Uterus (tissue), 4 donors: ENCODE data around the gene PUM2. TPM values are rescaled to one million over a fixed set of nuclear protein-coding genes. Genes with fewer than 3 reads are reported as not detected.

Experiments
- DNase-seq, 2 donors: peaks; one replicate each; pipeline ENCODE4 v3.0.0-alpha.2; 2019 to 2020
- H3K27ac ChIP-seq, 2 donors: fragments of 200-600 bp; sonication (generic); 1 replicate in 1 of 2; 2 replicates in 1 of 2; pipeline ENCODE4 v1.5.1; 2016 to 2018
- H3K27me3 ChIP-seq, 2 donors: fragments of 200-600 bp; sonication (generic); one replicate each; pipeline ENCODE4 v1.5.1; 2018 to 2019; ENCODE audit warnings: control low read depth in 1 of 2
- H3K36me3 ChIP-seq, 2 donors: fragments of 200-600 bp; sonication (generic); one replicate each; pipeline ENCODE4 v1.5.1; 2019; ENCODE audit warnings: control low read depth in 1 of 2
- H3K4me1 ChIP-seq, 2 donors: fragments of 200-600 bp; sonication (generic); one replicate each; pipeline ENCODE4 v1.5.1; 2018 to 2019; ENCODE audit warnings: control low read depth in 1 of 2
- H3K4me3 ChIP-seq, 2 donors: fragments of 200-600 bp; sonication (generic); 1 replicate in 1 of 2; 2 replicates in 1 of 2; pipeline ENCODE4 v1.5.1; 2018 to 2019; ENCODE audit warnings: mild to moderate bottlenecking in 1 of 2
- H3K9me3 ChIP-seq, 2 donors: fragments of 200-600 bp; sonication (generic); one replicate each; pipeline ENCODE4 v1.5.1; 2019; ENCODE audit warnings: control low read depth in 1 of 2
- POLR2A ChIP-seq, 2 donors: fragments of 450-650 bp; IDR thresholded peaks; one replicate each; pipeline ENCODE4 v1.6.1; 2016; ENCODE audit warnings: antibody characterized with exemption in 2 of 2, mild to moderate bottlenecking in 1 of 2, moderate library complexity in 1 of 2
- intact Hi-C: fragments of 100-400 bp; cut with DNase I; formaldehyde crosslinking; loops from one replicate; pipeline ENCODE4 v1.15.1; 2023; ENCODE audit warnings: low total_unique reads
- total RNA-seq, 4 donors: library from RNA; depleted of rRNA in 3 of 4; stranded (reverse); fragments of >200 nt in 3 of 4; gene quantifications; one replicate each; pipeline versions ENCODE4 v1.1.0 to v1.2.4, GENCODE V29; 2014 to 2023
- TF ChIP-seq, protein P1 (sequence below), 4 experiments: fragments of 200-600 bp in 2 of 4; fragments of 450-650 bp in 2 of 4; sonication (generic) in 2 of 4; IDR thresholded peaks; one replicate each; pipeline ENCODE4 v1.5.1; 2016 to 2019; ENCODE audit warnings: antibody characterized with exemption in 4 of 4, mild to moderate bottlenecking in 2 of 4, moderate library complexity in 1 of 4
- donor health status: DM: yes; HTN: yes; CAD: no.

The PUM2 gene
- total RNA-seq, 4 donors from 2014 or later, result 51.0 to 138 (median 103) TPM

DNA sequence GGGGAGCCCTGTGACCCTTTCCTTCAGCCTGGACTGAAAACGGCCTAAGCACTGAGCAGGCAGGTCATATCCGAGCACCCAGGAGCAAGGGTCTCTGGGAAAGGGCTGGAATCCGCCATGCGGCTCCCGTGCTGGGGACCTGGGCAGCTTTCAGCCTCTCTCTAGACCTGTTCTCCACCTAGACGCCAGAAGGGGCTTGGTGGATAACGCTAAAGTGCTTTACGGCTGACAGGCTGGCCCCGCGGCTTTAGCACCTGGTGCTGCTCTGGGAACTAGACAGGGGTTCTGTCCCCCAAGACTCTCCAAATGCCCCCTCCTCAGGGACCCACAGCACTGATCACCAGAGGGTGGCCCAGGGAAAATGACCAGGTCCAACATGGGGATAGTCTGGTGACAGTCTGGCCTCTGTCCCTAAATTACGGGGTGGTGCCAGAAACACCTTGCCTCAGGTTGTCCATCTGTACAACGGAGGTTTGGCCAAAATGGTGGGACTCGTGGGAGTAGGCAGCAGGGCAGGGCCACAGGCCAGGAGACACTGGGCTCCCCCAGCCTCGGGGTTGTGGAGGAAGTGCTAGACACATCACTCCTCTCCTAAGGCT is 138.7 kb downstream of the PUM2 start:
- no peaks in the 10 kb centered on the region for H3K36me3 ChIP-seq
- intact Hi-C loops, result no loop called here
- DNase-seq, result no peak
- no peak overlapping the region for H3K27ac ChIP-seq
- H3K4me3 ChIP-seq, result no peak overlapping the region
- no peaks in the 10 kb centered on the region for H3K4me1 ChIP-seq
- TF ChIP-seq, protein P1, sequence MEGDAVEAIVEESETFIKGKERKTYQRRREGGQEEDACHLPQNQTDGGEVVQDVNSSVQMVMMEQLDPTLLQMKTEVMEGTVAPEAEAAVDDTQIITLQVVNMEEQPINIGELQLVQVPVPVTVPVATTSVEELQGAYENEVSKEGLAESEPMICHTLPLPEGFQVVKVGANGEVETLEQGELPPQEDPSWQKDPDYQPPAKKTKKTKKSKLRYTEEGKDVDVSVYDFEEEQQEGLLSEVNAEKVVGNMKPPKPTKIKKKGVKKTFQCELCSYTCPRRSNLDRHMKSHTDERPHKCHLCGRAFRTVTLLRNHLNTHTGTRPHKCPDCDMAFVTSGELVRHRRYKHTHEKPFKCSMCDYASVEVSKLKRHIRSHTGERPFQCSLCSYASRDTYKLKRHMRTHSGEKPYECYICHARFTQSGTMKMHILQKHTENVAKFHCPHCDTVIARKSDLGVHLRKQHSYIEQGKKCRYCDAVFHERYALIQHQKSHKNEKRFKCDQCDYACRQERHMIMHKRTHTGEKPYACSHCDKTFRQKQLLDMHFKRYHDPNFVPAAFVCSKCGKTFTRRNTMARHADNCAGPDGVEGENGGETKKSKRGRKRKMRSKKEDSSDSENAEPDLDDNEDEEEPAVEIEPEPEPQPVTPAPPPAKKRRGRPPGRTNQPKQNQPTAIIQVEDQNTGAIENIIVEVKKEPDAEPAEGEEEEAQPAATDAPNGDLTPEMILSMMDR (IDR thresholded peaks at IDR 0.05), result no peak
- no peak for TF ChIP-seq POLR2A (IDR thresholded peaks at IDR 0.05)
- no peaks in the 10 kb centered on the region for H3K9me3 ChIP-seq
- H3K27me3 ChIP-seq, result no peaks in the 10 kb centered on the region

DNA sequence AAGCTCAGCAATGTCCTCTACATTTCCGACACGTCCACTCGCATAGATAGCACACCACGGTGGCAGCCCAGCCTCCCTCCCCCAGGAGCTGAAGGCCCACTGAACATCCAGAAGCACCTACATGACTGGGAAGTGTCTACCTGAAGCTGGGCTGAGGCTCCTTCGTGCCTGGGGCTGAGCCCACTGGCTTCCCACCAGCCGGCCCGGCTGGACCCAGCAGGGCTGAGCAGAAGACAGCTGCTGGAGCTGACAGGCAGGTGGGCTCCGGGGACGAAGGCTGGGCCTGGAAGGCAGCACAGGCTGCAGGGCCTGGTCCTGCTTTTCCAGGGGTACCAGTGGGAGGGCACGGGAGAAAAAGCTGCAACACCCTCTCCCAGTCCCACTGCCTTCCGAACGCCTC is 139.2 kb downstream of the PUM2 start:
- H3K4me1 ChIP-seq, result no peaks in the 10 kb centered on the region
- H3K27me3 ChIP-seq, result no peaks in the 10 kb centered on the region
- no peak for DNase-seq
- H3K27ac ChIP-seq, result no peak overlapping the region
- no peaks in the 10 kb centered on the region for H3K9me3 ChIP-seq
- no peaks in the 10 kb centered on the region for H3K36me3 ChIP-seq
- no peak overlapping the region for H3K4me3 ChIP-seq
- TF ChIP-seq, protein P1 (IDR thresholded peaks at IDR 0.05), result no peak
- no peak for TF ChIP-seq POLR2A (IDR thresholded peaks at IDR 0.05)
- intact Hi-C loops, result no loop called here

DNA sequence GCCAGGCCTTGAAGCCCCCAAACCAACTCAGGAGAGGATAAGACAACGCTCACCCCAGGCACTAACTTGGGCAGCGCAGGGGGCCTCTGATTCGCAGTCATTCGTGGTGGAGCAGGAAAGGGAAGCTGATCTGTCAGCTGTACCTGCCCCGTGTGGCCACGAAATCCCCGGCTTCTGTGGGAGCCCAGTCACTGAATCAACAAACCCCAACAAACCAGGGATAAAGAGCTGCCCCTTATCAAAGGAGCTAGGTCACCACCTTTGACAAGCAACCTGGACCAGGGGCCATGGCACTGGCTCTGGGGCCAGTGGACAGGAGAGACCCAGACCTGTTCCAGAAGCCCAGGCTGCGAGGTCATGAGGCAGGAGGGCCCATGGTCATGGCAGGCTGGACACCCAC is 140.2 kb downstream of the PUM2 start:
- intact Hi-C loops, result no loop called here
- no peaks in the 10 kb centered on the region for H3K4me1 ChIP-seq
- no peaks in the 10 kb centered on the region for H3K27me3 ChIP-seq
- H3K36me3 ChIP-seq, result no peaks in the 10 kb centered on the region
- H3K27ac ChIP-seq, result no peak overlapping the region
- no peak overlapping the region for H3K4me3 ChIP-seq
- TF ChIP-seq POLR2A (IDR thresholded peaks at IDR 0.05), result no peak
- TF ChIP-seq, protein P1 (IDR thresholded peaks at IDR 0.05), result no peak
- no peak for DNase-seq
- no peaks in the 10 kb centered on the region for H3K9me3 ChIP-seq

DNA sequence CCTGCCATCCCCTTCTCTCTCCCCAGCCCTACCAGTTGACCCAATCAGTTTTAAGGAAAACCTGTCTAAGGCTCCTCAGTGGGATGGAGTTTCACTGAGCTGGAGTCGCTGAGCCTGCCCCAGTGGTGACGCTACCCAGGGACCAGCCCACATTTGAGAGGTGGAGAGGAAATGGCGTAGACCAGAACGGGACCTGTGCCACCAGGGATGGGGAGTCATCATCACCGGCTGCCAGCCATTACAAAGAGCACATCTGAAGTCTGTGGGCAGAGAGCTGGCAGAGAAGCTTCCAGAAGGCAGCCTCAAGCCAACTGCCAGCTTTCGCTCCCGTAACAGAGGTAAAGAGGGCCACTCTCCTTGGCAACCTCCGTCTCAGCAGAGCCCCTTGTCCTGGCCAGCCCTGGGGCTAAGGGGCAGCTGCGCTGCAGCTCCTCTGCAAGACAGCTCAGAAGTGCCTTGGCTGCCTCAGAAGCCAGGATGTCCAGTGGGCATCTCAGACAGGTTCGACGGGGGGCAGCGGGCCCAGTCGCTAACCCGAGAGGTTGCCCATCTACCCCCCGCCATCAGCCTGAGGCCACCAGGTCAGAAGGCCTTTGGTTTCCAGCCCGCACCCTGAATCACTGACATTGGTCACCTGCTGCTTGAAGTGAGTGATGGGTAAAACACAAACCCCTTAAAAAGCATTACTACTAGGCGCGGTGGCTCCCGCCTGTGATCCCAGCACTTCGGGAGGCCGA is 141.1 kb downstream of the PUM2 start:
- TF ChIP-seq POLR2A (IDR thresholded peaks at IDR 0.05), result no peak
- H3K9me3 ChIP-seq, result no peaks in the 10 kb centered on the region
- no peak overlapping the region for H3K27ac ChIP-seq
- no peaks in the 10 kb centered on the region for H3K4me1 ChIP-seq
- intact Hi-C loops, result no loop called here
- no peaks in the 10 kb centered on the region for H3K27me3 ChIP-seq
- no peak for DNase-seq
- H3K4me3 ChIP-seq, result no peak overlapping the region
- H3K36me3 ChIP-seq, result no peaks in the 10 kb centered on the region

DNA sequence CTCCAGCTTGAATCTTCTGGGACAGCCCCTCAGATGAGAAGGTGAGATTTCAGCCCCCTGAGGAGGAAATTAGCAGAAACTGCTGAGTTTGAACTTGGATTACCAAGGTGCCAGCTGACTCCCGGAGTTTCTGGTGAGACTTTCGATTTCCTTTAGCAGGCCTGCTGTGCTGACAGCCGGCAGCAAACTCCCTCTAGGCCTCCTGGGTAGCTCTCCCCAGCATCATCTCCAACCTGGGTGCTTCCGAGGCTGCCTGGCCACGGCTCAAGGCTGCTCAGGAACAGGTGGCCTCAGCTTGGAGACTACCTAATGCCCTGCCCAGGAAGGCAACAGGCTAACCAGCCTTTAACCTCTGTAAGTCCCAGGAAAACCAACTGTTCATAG is 142.2 kb downstream of the PUM2 start:
- TF ChIP-seq POLR2A (IDR thresholded peaks at IDR 0.05), result no peak
- TF ChIP-seq, protein P1 (IDR thresholded peaks at IDR 0.05), result no peak
- intact Hi-C loops, result no loop called here
- Histone ChIP-seq H3K4me1 (no peaks in the 10 kb centered on the region), H3K36me3 (no peaks in the 10 kb centered on the region), H3K27me3 (no peaks in the 10 kb centered on the region), H3K27ac (no peak overlapping the region), H3K4me3 (no peak overlapping the region), H3K9me3 (no peaks in the 10 kb centered on the region)
- no peak for DNase-seq
